PFSK-1 (cell line): ENCODE results near the gene N4BP2L2.

ENCODE experiments used
- FOXP2 ChIP-seq: optimal IDR thresholded peaks from 2 replicates; pipeline ENCODE3; 2011; ENCODE audit warnings: borderline replicate concordance, control low read depth, inconsistent platforms; ENCODE audit not compliant: insufficient read depth; ENCODE audit errors: extremely low read length, extremely low read depth
- POLR2AphosphoS5 ChIP-seq: IDR thresholded peaks from 2 replicates; pipeline ENCODE4 v1.6.1; 2012; ENCODE audit warnings: low read depth, mild to moderate bottlenecking, control low read depth, low read length, moderate library complexity
- SIN3A ChIP-seq: IDR thresholded peaks from 2 replicates; pipeline ENCODE4 v1.6.1; 2012; ENCODE audit warnings: mild to moderate bottlenecking, low read length, moderate library complexity, borderline replicate concordance; ENCODE audit not compliant: insufficient read depth
- TAF1 ChIP-seq: IDR thresholded peaks from 2 replicates; pipeline ENCODE4 v1.6.1; 2012; ENCODE audit warnings: low read length, control low read depth, borderline replicate concordance; ENCODE audit not compliant: insufficient read depth
- TF ChIP-seq, protein P1 (sequence below), 2 experiments: IDR thresholded peaks; 2 replicates each; pipeline versions ENCODE4 v1.6.1 to v1.8.0; 2011 to 2012; ENCODE audit warnings: low read depth in 2 of 2, low read length in 2 of 2, control low read depth in 1 of 2, inconsistent platforms in 1 of 2, mild to moderate bottlenecking in 1 of 2, moderate library complexity in 1 of 2; ENCODE audit not compliant: insufficient read depth in 1 of 2

Gene N4BP2L2

DNA sequence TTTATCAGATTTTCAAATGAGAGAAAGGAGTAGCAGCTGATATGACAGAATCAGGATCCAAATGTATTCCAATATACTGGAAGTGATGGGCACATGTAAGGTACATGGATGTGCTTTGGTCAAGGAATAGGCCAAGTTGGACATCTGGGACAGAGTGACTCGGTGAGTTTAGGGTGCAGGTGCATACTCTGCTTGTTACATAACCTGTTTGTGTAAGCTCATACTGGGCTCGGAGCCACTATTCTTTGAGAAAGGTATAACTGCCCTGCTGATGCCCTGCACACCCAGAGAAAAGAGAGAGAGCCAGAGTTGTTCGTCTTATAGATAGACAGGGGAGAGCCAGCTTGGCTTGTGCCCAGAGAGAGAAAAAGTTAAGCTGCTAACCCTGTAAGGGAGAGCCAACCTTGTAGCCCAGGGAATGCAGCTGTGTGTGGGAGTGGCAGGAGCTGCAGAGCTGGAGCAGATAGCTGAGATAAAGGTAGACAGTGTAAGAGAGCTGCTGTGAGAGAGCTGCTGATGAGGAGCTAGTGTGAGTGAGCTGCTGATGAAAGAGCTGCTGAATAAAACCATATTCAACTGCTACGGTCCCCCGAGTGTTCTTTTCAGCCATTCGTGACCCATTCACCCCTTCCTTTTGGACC, 70.0 kb downstream of the N4BP2L2 start:
- TF ChIP-seq, protein P1, sequence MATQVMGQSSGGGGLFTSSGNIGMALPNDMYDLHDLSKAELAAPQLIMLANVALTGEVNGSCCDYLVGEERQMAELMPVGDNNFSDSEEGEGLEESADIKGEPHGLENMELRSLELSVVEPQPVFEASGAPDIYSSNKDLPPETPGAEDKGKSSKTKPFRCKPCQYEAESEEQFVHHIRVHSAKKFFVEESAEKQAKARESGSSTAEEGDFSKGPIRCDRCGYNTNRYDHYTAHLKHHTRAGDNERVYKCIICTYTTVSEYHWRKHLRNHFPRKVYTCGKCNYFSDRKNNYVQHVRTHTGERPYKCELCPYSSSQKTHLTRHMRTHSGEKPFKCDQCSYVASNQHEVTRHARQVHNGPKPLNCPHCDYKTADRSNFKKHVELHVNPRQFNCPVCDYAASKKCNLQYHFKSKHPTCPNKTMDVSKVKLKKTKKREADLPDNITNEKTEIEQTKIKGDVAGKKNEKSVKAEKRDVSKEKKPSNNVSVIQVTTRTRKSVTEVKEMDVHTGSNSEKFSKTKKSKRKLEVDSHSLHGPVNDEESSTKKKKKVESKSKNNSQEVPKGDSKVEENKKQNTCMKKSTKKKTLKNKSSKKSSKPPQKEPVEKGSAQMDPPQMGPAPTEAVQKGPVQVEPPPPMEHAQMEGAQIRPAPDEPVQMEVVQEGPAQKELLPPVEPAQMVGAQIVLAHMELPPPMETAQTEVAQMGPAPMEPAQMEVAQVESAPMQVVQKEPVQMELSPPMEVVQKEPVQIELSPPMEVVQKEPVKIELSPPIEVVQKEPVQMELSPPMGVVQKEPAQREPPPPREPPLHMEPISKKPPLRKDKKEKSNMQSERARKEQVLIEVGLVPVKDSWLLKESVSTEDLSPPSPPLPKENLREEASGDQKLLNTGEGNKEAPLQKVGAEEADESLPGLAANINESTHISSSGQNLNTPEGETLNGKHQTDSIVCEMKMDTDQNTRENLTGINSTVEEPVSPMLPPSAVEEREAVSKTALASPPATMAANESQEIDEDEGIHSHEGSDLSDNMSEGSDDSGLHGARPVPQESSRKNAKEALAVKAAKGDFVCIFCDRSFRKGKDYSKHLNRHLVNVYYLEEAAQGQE (IDR thresholded peaks at IDR 0.05; ENCODE audit: insufficient read depth in 1 of 2, low read depth in 2 of 2, low read length in 2 of 2): no peak
- TF ChIP-seq TAF1 (no peak), FOXP2 (no peak), SIN3A (no peak), POLR2AphosphoS5 (no peak)

DNA sequence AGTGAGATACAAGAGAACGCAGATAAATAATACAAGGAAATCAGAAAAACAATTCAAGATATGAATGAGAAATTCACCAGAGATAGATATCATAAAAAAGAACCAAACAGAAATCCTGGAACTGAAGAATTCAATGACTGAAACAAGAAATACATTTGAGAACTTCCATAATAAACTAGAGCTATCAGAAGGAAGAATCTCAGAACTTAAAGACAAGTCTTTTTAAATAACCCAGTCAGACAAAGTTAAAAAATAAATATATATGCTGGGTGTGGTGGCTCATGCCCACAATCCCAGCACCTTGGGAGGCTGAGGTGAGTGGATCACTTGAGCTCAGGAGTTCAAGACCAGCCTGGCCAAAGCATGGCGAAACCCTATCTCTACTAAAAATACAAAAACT, 82.0 kb downstream of the N4BP2L2 start:
- TF ChIP-seq, protein P1 (IDR thresholded peaks at IDR 0.05; ENCODE audit: insufficient read depth in 1 of 2, low read depth in 2 of 2, low read length in 2 of 2): no peak
- TF ChIP-seq SIN3A (no peak), FOXP2 (no peak), TAF1 (no peak), POLR2AphosphoS5 (no peak)

DNA sequence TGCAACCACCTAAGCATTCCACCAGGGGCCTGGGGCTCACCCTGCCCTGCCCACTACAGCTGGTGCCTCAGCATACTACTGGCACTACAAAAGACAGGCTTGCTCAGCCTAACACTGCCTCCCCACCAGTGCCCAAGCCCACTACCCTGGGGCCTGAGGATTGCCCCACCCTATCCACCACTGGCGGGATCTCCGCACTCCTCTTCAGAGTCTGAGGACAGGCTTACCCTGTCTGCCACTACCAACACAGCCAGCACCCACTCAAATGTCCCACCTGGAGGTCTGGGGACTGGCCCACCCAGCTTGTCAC, 83.0 kb downstream of the N4BP2L2 start:
- TF ChIP-seq FOXP2 (no peak), TAF1 (no peak), POLR2AphosphoS5 (no peak), SIN3A (no peak)
- TF ChIP-seq, protein P1 (IDR thresholded peaks at IDR 0.05; ENCODE audit: insufficient read depth in 1 of 2, low read depth in 2 of 2, low read length in 2 of 2): no peak

DNA sequence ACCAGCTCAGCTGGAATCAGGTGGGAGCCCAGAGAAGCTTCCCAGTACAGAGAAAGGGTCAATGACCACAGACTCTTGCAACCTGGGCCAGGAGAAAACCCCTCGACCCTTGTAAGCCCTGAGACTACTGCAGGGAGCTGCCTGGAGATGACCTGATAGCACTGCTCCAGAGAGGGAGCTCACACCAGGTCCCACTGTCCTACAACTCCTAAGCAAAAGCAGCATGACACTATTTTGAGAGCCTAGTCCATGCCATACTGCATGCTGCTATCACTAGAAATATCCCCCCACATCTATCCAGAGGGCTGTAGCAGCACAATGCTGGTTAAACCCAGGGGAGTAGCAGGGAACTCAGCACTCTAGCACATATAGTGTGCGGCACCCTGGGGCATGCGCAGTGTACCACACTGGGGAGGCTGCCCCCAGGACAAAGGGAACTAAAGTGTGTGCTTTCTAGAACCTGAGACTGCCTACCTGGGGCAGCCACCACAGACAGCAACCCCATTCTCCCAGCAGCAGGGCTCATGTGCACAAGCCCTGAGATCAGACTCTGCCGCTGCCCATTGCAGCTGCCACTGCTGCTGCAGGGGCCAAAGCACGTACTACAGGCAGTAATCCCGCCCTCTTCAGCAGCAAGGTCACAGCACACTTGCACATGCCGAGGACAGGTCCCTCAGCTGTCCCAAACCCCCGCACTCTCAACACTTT, 83.6 kb downstream of the N4BP2L2 start:
- TF ChIP-seq SIN3A (no peak), TAF1 (no peak), POLR2AphosphoS5 (no peak), FOXP2 (no peak)
- TF ChIP-seq, protein P1 (IDR thresholded peaks at IDR 0.05; ENCODE audit: insufficient read depth in 1 of 2, low read depth in 2 of 2, low read length in 2 of 2): no peak
